ENCODE measurements around the gene BMP8A.
"Not testable (repeated sequence)": the region's sequence is repeated elsewhere in the genome, so short reads cannot be mapped to it uniquely, and the experiment has no call there.

The BMP8A gene

DNA sequence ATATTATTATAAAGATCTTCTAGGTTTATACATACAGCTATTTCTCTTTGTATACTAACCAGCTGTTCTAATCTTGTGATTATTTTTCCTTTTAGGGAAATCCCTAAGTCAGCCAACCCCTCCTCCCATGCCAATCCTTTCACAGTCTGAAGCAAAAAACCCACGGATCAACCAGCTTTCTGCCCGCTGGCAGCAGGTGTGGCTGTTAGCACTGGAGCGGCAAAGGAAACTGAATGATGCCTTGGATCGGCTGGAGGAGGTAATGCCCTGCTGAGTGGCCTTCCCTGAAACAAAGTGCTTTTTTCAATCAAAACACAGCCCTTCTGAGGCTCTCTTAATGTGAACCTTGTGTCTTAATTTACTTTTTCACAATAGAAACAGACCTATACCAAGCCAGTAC lies 32.4 kb upstream of the BMP8A start:
- FAIRE-seq (no peak), DNase-seq (ENCODE audit: insufficient read length, low spot score) (no peak)
- TF ChIP-seq TAF1 (IDR thresholded peaks at IDR 0.05; ENCODE audit: low read depth, low read length) (no peak), POU2F2 (IDR thresholded peaks at IDR 0.05; ENCODE audit: low read depth, low read length) (no peak), POLR2A (IDR thresholded peaks at IDR 0.05; ENCODE audit: low read depth, low read length) (no peak), PAX5 (IDR thresholded peaks at IDR 0.05; ENCODE audit: insufficient read depth, low read length, severe bottlenecking) (no peak), POLR2AphosphoS5 (IDR thresholded peaks at IDR 0.05; ENCODE audit: low read depth, low read length) (no peak), SPI1 (IDR thresholded peaks at IDR 0.05; ENCODE audit: low read depth, low read length) (no peak)

DNA sequence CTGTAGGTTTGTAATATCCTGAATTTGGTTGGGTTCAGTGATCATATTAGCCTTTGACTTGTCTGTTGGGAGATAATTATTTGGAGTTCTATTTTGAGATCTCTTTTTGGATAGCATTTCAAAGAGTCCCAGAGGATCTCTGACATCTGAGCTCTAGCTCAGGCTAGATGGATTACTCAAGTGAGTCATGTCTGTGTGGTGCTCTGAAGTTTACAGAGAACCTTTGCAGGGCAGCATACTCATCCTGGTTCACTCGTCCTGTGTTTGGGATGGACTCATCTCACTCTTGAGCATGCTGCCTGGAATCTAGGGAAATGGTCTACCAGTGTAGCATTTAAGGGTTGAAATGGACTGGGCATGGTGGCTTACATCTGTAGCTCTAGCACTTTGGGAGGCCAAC lies 29.4 kb upstream of the BMP8A start:
- no peak for FAIRE-seq
- DNase-seq (ENCODE audit: insufficient read length, low spot score) = no peak
- TF ChIP-seq PAX5 (IDR thresholded peaks at IDR 0.05; ENCODE audit: insufficient read depth, low read length, severe bottlenecking) (no peak), SPI1 (IDR thresholded peaks at IDR 0.05; ENCODE audit: low read depth, low read length) (no peak), TAF1 (IDR thresholded peaks at IDR 0.05; ENCODE audit: low read depth, low read length) (no peak), POLR2A (IDR thresholded peaks at IDR 0.05; ENCODE audit: low read depth, low read length) (no peak), POLR2AphosphoS5 (IDR thresholded peaks at IDR 0.05; ENCODE audit: low read depth, low read length) (no peak), POU2F2 (IDR thresholded peaks at IDR 0.05; ENCODE audit: low read depth, low read length) (no peak)

DNA sequence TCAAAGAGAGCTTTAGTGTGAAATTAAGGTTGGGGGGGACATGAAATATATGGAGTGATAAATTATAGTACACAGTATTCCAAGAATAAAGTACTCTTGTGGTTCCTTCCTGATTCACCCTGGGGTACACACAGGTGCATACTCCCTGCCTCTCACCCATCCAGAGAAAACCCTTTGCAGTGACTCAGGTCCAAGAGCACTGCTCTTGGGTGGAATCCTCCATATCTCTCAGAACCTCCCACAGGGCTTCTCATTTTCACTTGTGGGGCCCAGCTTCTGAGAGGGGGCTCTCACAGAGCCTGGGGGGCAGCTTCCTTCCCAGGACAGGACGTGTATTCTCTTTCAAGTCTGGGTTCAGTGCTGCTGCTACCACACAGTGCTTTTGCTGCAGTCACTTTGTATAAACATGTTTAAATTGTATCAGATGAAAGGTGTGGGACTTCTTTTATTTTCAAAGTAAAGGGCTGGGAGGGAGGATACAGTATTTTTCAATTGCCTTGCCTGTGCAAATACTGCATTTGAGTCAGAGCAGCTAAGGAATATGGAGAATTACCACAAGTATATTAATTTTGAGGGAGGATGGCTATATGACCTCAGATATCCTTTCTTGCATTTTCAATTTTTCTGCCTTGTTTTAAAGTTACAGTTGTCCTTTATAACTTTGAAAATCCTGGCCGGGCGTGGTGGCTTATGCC lies 24.9 kb upstream of the BMP8A start:
- DNase-seq (ENCODE audit: insufficient read length, low spot score) = no peak
- no peak for FAIRE-seq
- TF ChIP-seq SPI1 (IDR thresholded peaks at IDR 0.05; ENCODE audit: low read depth, low read length) (no peak), PAX5 (IDR thresholded peaks at IDR 0.05; ENCODE audit: insufficient read depth, low read length, severe bottlenecking) (no peak), TAF1 (IDR thresholded peaks at IDR 0.05; ENCODE audit: low read depth, low read length) (no peak)

DNA sequence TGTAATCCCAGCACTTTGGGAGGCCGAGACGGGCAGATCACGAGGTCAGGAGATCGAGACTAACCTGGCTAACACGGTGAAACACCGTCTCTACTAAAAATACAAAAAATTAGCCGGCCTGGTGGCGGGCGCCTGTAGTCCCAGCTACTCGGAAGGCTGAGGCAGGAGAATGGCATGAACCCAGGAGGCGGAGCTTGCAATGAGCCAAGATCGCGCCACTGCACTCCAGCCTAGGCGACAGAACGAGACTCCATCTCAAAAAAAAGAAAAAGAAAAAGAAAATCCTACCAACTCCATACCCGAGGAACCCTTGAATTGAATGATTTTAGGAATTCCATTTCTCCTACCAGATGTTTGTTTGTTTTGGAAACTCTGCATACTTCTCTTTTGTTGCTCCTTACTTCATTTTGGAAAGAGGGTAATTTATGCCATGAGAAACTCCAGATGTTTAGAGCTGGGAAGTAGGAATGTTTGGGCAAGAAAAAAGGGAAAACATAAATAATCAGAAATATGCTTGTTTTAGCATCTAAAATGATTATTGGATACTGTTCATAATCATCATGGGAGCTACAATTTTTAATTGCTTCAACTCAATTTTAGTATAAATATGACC lies 24.2 kb upstream of the BMP8A start:
- not testable (repeated sequence) for FAIRE-seq; DNase-seq (ENCODE audit: insufficient read length, low spot score)

DNA sequence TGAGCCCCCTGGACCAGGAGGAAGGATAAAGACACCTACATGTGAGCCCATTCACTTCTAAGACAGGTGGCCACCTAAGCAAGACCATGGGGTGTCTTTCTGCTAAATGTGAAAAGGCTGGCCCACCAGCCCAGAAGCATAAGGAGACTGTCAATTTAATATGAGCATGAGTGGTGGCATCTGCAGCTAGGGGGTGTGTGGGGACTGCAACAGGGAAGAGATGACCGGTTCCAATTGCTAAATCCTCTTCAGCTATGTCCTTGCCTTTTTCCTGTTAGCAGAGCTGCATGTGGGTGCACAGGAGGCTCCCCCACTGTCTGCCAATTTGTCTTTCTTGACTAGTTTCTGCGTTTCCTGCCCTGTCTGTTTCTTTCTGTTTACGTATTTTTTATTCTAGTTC lies 22.3 kb upstream of the BMP8A start:
- DNase-seq (ENCODE audit: insufficient read length, low spot score) (no peak), FAIRE-seq (no peak)
- TF ChIP-seq PAX5 (IDR thresholded peaks at IDR 0.05; ENCODE audit: insufficient read depth, low read length, severe bottlenecking) (no peak), SPI1 (IDR thresholded peaks at IDR 0.05; ENCODE audit: low read depth, low read length) (no peak), POU2F2 (IDR thresholded peaks at IDR 0.05; ENCODE audit: low read depth, low read length) (no peak), POLR2A (IDR thresholded peaks at IDR 0.05; ENCODE audit: low read depth, low read length) (no peak), POLR2AphosphoS5 (IDR thresholded peaks at IDR 0.05; ENCODE audit: low read depth, low read length) (no peak), TAF1 (IDR thresholded peaks at IDR 0.05; ENCODE audit: low read depth, low read length) (no peak)

DNA sequence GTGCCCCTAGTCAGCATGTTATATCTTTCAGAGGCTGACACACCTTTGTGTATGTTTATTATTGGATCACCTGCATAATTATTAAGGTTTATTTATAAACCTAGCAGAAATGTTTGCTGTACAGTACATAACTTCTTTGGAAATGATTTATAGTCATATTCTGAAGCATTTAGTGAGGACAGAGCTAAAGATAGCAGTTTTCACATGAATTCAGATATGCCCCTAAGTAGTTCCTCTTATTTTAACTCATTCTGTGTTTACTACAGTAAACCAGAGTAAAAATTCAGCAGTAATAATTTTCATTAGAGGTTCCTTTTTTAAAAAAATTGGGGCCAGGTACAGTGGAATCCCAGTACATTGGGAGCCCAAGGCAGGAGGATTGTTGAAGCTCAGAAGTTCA lies 21.4 kb upstream of the BMP8A start:
- TF ChIP-seq SPI1 (IDR thresholded peaks at IDR 0.05; ENCODE audit: low read depth, low read length) = no peak
- TF ChIP-seq PAX5 (IDR thresholded peaks at IDR 0.05; ENCODE audit: insufficient read depth, low read length, severe bottlenecking) = no peak
- no peak for TF ChIP-seq POU2F2 (IDR thresholded peaks at IDR 0.05; ENCODE audit: low read depth, low read length)
- TF ChIP-seq POLR2A (IDR thresholded peaks at IDR 0.05; ENCODE audit: low read depth, low read length) = no peak
- no peak for TF ChIP-seq TAF1 (IDR thresholded peaks at IDR 0.05; ENCODE audit: low read depth, low read length)
- TF ChIP-seq POLR2AphosphoS5 (IDR thresholded peaks at IDR 0.05; ENCODE audit: low read depth, low read length) = no peak
- no peak for FAIRE-seq

DNA sequence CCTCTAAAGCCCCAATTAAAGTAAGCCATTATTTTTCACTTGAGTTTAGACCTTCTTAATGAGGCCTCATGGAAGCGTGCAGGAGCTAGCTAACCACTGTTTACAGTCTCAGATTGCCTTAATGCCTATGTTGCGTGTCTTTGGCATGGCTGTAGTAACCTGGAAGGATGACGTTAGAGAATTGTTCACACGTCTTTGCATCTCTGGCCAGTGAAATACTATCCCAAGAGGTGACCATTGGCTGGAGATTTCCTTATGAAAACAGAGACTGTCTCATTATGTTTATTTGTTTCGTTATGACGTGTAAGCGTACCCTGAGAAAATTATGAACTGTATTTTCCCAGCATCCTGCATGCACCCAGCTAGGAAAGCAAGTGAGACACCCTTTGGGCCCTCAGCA lies 18.6 kb upstream of the BMP8A start:
- DNase-seq (ENCODE audit: insufficient read length, low spot score) (no peak), FAIRE-seq (no peak)
- TF ChIP-seq PAX5 (IDR thresholded peaks at IDR 0.05; ENCODE audit: insufficient read depth, low read length, severe bottlenecking) (no peak), POU2F2 (IDR thresholded peaks at IDR 0.05; ENCODE audit: low read depth, low read length) (no peak), POLR2A (IDR thresholded peaks at IDR 0.05; ENCODE audit: low read depth, low read length) (no peak), POLR2AphosphoS5 (IDR thresholded peaks at IDR 0.05; ENCODE audit: low read depth, low read length) (no peak), SPI1 (IDR thresholded peaks at IDR 0.05; ENCODE audit: low read depth, low read length) (no peak), TAF1 (IDR thresholded peaks at IDR 0.05; ENCODE audit: low read depth, low read length) (no peak)

More for the DNA sequence above, 21.4 kb upstream of the BMP8A start:
- DNase-seq (ENCODE audit: insufficient read length, low spot score) = no peak

DNA sequence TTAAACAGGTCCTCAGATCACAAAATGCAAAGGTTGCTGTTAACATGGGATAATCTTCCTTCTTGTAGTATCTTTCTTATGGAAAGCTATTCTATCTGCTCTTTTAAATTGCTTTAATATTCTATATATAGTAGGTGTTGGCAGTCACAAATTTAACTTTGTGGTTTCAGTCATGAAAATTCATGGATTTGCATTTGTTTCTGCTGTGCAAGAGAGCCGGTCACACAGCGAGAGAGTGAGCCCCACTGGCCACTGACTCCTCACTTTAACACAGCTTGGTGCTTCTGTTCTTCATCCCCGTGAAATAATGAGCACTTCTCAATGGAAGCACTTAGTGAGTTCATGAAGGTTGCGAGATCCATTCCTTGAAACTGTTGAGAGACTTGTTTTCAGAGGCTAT lies 18.1 kb upstream of the BMP8A start:
- TF ChIP-seq POLR2A (IDR thresholded peaks at IDR 0.05; ENCODE audit: low read depth, low read length) (no peak), POLR2AphosphoS5 (IDR thresholded peaks at IDR 0.05; ENCODE audit: low read depth, low read length) (no peak), TAF1 (IDR thresholded peaks at IDR 0.05; ENCODE audit: low read depth, low read length) (no peak), POU2F2 (IDR thresholded peaks at IDR 0.05; ENCODE audit: low read depth, low read length) (no peak), PAX5 (IDR thresholded peaks at IDR 0.05; ENCODE audit: insufficient read depth, low read length, severe bottlenecking) (no peak), SPI1 (IDR thresholded peaks at IDR 0.05; ENCODE audit: low read depth, low read length) (no peak)
- FAIRE-seq (no peak), DNase-seq (ENCODE audit: insufficient read length, low spot score) (no peak)

DNA sequence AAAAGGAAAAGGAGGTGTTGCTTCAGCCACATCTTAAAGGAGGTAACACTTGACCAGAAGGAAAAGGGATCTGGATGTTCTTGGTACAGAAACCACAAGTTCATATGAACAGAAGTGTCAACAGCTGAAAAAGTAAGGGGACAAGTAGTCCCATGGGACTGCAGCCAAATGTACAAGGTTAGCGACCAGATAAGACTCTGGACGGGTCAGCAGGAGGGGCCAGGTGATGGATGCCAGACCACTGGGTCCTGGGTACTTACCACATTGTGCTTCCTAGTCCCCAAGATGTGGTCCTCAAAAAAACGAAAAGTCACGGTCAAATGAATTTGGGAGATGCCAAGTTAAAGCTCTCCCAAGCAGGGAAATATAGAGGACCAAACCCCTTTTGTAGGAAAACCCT lies 16.6 kb upstream of the BMP8A start:
- no peak for DNase-seq (ENCODE audit: insufficient read length, low spot score)
- no peak for FAIRE-seq

DNA sequence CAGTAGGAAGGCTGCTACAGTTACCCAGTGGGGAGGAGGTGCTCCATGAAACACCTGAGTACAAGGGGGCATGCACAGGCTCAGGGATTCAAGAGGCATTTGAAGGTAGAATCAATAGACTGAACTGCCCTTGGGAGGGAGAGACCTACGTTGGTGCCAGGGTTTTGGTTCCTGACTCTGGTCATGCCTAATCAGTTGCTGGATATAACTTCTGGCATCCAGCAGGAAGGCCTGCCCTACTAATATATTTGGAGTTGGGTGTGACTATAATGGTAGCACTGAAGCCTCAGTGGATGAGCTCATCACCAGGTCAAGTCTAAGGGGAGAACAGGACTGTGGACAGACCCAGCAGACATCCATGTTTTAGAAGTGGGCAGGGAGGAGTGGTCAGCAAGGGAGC lies 15.9 kb upstream of the BMP8A start:
- FAIRE-seq = peak; percentile 71
- not testable (repeated sequence) for DNase-seq (ENCODE audit: insufficient read length, low spot score)

More for the DNA sequence above, 16.6 kb upstream of the BMP8A start:
- no peak for TF ChIP-seq TAF1 (IDR thresholded peaks at IDR 0.05; ENCODE audit: low read depth, low read length)
- no peak for TF ChIP-seq POU2F2 (IDR thresholded peaks at IDR 0.05; ENCODE audit: low read depth, low read length)
- TF ChIP-seq POLR2AphosphoS5 (IDR thresholded peaks at IDR 0.05; ENCODE audit: low read depth, low read length) = no peak
- no peak for TF ChIP-seq POLR2A (IDR thresholded peaks at IDR 0.05; ENCODE audit: low read depth, low read length)
- no peak for TF ChIP-seq SPI1 (IDR thresholded peaks at IDR 0.05; ENCODE audit: low read depth, low read length)
- TF ChIP-seq PAX5 (IDR thresholded peaks at IDR 0.05; ENCODE audit: insufficient read depth, low read length, severe bottlenecking) = no peak
